A549 (cell line): ENCODE data around the gene CLCNKA. TPM values are rescaled to one million over a fixed set of nuclear protein-coding genes. Genes with fewer than 3 reads are reported as not detected.
A peak's percentile ranks its signal among the peaks of the same experiment; 100 is the strongest.

Source experiments
- ATAC-seq, 2 experiments: fragments of 200-7000 bp in 1 of 2; fragments of >200 bp in 1 of 2; cut with Nextera tagmentation in 1 of 2; cut with Tn5 transposase in 1 of 2; 3 replicates each; pipeline versions ENCODE4 v1.8.0 to v1.9.1; 2018 to 2020; ENCODE audit warnings: mild to moderate bottlenecking in 1 of 2, moderate library complexity in 1 of 2
- CTCF ChIA-PET: fragments of 300-600 bp; sonication (Branson Sonifier 250); formaldehyde crosslinking; extraction: SDS; loops from one replicate; lab custom pipeline; 2021; ENCODE audit warnings: antibody characterized with exemption, inconsistent platforms; lab: Yijun Ruan, JAX
- POLR2A ChIA-PET: fragments of 350-600 bp; formaldehyde crosslinking; extraction: SDS; loops from one replicate; lab custom pipeline; 2021; ENCODE audit warnings: antibody characterized with exemption, inconsistent platforms; lab: Yijun Ruan, JAX
- DNase-seq, 2 experiments: peaks; one replicate each; pipeline versions ENCODE4 v3.0.0 to v3.0.0-alpha.2; 2011 to 2016; ENCODE audit warnings: low read depth in 1 of 2, low spot score in 1 of 2
- FAIRE-seq: peaks from 2 replicates; lab custom pipeline; 2011; peaks lifted over from hg19 to GRCh38; lab: Jason Lieb, UNC
- H3K27ac ChIP-seq, 2 experiments: fragments of >200 bp; sonication (Bioruptor Twin); formaldehyde crosslinking; 3 replicates each; pipeline ENCODE4 v1.5.1; 2016 to 2017
- H3K4me1 ChIP-seq: fragments of >200 bp; sonication (Bioruptor Twin); formaldehyde crosslinking; 3 replicates; pipeline ENCODE4 v1.6.1; 2016
- H3K4me2 ChIP-seq: fragments of >200 bp; sonication (Bioruptor Twin); formaldehyde crosslinking; 3 replicates; pipeline ENCODE4 v1.6.1; 2016
- H3K4me3 ChIP-seq: fragments of >200 bp; sonication (Bioruptor Twin); formaldehyde crosslinking; 3 replicates; pipeline ENCODE4 v1.5.1; 2016
- H3K9me3 ChIP-seq: fragments of >200 bp; sonication (Bioruptor Twin); formaldehyde crosslinking; 3 replicates; pipeline ENCODE4 v1.6.1; 2016
- CBX2 ChIP-seq: fragments of 200-600 bp; sonication (generic); IDR thresholded peaks from 2 replicates; pipeline ENCODE4 v1.6.1; 2016; ENCODE audit warnings: low read depth, mild to moderate bottlenecking, borderline replicate concordance
- CBX8 ChIP-seq: fragments of 200-600 bp; sonication (generic); IDR thresholded peaks from 2 replicates; pipeline ENCODE4 v1.6.1; 2016
- CEBPB ChIP-seq, 2 experiments: fragments of >200 bp in 1 of 2; sonication (Bioruptor Twin) in 1 of 2; formaldehyde crosslinking in 1 of 2; IDR thresholded peaks; 2 replicates each; pipeline ENCODE4 v1.6.1; 2012 to 2016
- CTCF ChIP-seq: fragments of >200 bp; sonication (Bioruptor Twin); formaldehyde crosslinking; IDR thresholded peaks from 3 replicates; pipeline ENCODE4 v1.5.1; 2016
- ELK1 ChIP-seq: fragments of 150-350 bp; IDR thresholded peaks from 2 replicates; pipeline ENCODE4 v1.6.1; 2014; ENCODE audit warnings: low read depth, mild to moderate bottlenecking, low read length
- ESRRA ChIP-seq: fragments of 150-350 bp; IDR thresholded peaks from 2 replicates; pipeline ENCODE4 v1.6.1; 2014; ENCODE audit warnings: mild to moderate bottlenecking, low read length, borderline replicate concordance
- FOSB ChIP-seq: fragments of 250-450 bp; sonication (Bioruptor Pico); IDR thresholded peaks from 2 replicates; pipeline ENCODE4 v1.5.0; 2020; ENCODE audit warnings: mild to moderate bottlenecking, moderate library complexity
- FOSL2 ChIP-seq, 2 experiments: fragments of 450-650 bp in 1 of 2; fragments of >200 bp in 1 of 2; sonication (Bioruptor Twin) in 1 of 2; formaldehyde crosslinking; IDR thresholded peaks; 2 replicates each; pipeline versions ENCODE4 v1.5.0 to v1.6.1; 2016 to 2020; ENCODE audit warnings: mild to moderate bottlenecking in 1 of 2, moderate library complexity in 1 of 2
- FOXS1 ChIP-seq: fragments of 250-450 bp; sonication (Bioruptor Pico); IDR thresholded peaks from 2 replicates; pipeline ENCODE4 v1.5.0; 2020; ENCODE audit warnings: mild to moderate bottlenecking, moderate library complexity
- HMGXB4 ChIP-seq: fragments of 250-450 bp; sonication (Bioruptor Pico); IDR thresholded peaks from 2 replicates; pipeline ENCODE4 v1.5.0; 2021; ENCODE audit warnings: mild to moderate bottlenecking, moderate library complexity, borderline replicate concordance
- HOXB5 ChIP-seq: fragments of 250-450 bp; sonication (Bioruptor Pico); IDR thresholded peaks from 2 replicates; pipeline ENCODE4 v1.5.0; 2020; ENCODE audit warnings: mild to moderate bottlenecking, moderate library complexity
- JUNB ChIP-seq: fragments of >200 bp; sonication (Bioruptor Twin); formaldehyde crosslinking; IDR thresholded peaks from 2 replicates; pipeline ENCODE4 v1.6.1; 2016
- MAFK ChIP-seq: fragments of 450-650 bp; IDR thresholded peaks from 2 replicates; pipeline ENCODE4 v1.6.1; 2014; ENCODE audit not compliant: partially characterized antibody
- MAX ChIP-seq: IDR thresholded peaks from 2 replicates; pipeline ENCODE4 v1.6.1; 2012
- NFE2L2 ChIP-seq: fragments of 150-350 bp; conservative IDR thresholded peaks from 2 replicates; pipeline ENCODE4 v1.6.1; 2014; ENCODE audit warnings: low read length
- NPAS2 ChIP-seq: fragments of 250-450 bp; sonication (Bioruptor Pico); IDR thresholded peaks from 2 replicates; pipeline ENCODE4 v1.8.0; 2022; ENCODE audit warnings: mild to moderate bottlenecking, moderate library complexity, borderline replicate concordance
- NR3C1 ChIP-seq: fragments of >200 bp; sonication (Bioruptor Twin); formaldehyde crosslinking; IDR thresholded peaks from 3 replicates; pipeline ENCODE4 v1.6.1; 2017
- POLR2A ChIP-seq: IDR thresholded peaks from 2 replicates; pipeline ENCODE4 v1.6.1; 2012; ENCODE audit warnings: mild to moderate bottlenecking, low read length
- RCOR1 ChIP-seq: fragments of 150-350 bp; IDR thresholded peaks from 2 replicates; pipeline ENCODE4 v1.6.1; 2014; ENCODE audit warnings: antibody characterized with exemption, low read length, low read depth
- REST ChIP-seq: fragments of 200-600 bp; sonication (generic); IDR thresholded peaks from 2 replicates; pipeline ENCODE4 v1.6.1; 2016; ENCODE audit warnings: antibody characterized with exemption, mild to moderate bottlenecking, moderate library complexity
- WGBS: methylation state at CpG from one replicate; pipeline ENCODE4 v1.1.6; 2017; ENCODE audit errors: missing lambda C conversion rate; 5-methylcytosine and 5-hydroxymethylcytosine counted together
- polyA plus RNA-seq, 4 experiments: library from polyadenylated mRNA; depleted of rRNA in 3 of 4; stranded (reverse); fragments of >200 nt; fragmentation: RNase III in 1 of 4; extraction: RNeasy Plus Mini Kit Qiagen cat#74134 plus additional on column Dnase treatment in 1 of 4; gene quantifications; 2 replicates in 3 of 4; 3 replicates in 1 of 4; pipeline ENCODE4 v1.2.3, GENCODE V29; 2011 to 2017

CLCNKA gene
- polyA plus RNA-seq, 2 of the 4 experiments (the other 2 are of a cell fraction): 0.06 TPM; not detected in 1

GRCh38 chr1:16076031-16076864, 54.4 kb downstream of the CLCNKA start (continued):
- no peak for TF ChIP-seq REST
- no peak for TF ChIP-seq HMGXB4 (CRISPR knock-in tag)
- no peak for TF ChIP-seq NFE2L2
- no peak for TF ChIP-seq FOSB
- TF ChIP-seq CBX8: no peak
- TF ChIP-seq CBX2: no peak
- TF ChIP-seq CTCF: no peak
- TF ChIP-seq POLR2A: no peak
- no peak for TF ChIP-seq RCOR1
- no peak for TF ChIP-seq CEBPB (IDR thresholded peaks at IDR 0.05)
- no peak for TF ChIP-seq ELK1
- TF ChIP-seq NPAS2 (CRISPR knock-in tag): no peak
- TF ChIP-seq MAFK: no peak
- TF ChIP-seq ESRRA: no peak
- TF ChIP-seq NR3C1: no peak

- ChIA-PET POLR2A (no interaction called here), CTCF (interaction anchor here (0.6 to 12.5 kb wide), 9 partner anchors 9 to 287 kb away, joined by 3 to 318 read pairs (median 13); partner anchors contain the start of gene EPHA2)
- ATAC-seq: peak; percentile 27 to 49
- DNase-seq: peak in 1 of 2 experiments; percentile 67
- Histone ChIP-seq H3K9me3 (no peaks in the 10 kb centered on the region), H3K4me3 (no peak overlapping the region), H3K4me2 (peak overlapping the region; percentile 79), H3K27ac (peak overlapping the region; percentile 95 to 100), H3K4me1 (peaks cover 64% of the 10 kb centered on the region)
- no peak for FAIRE-seq
- 81% methylated on average over 2 of the region's 11 CpGs for WGBS
- TF ChIP-seq FOXS1 (CRISPR knock-in tag): no peak
- TF ChIP-seq JUNB: 0 out of 2 replicates have a peak, but pooled peaks have one; percentile 12
- peak; percentile 77; the same call in 1 of the 2 replicates for TF ChIP-seq HOXB5
- TF ChIP-seq FOSL2 (IDR thresholded peaks at IDR 0.05): 0 out of 2 replicates have a peak, but pooled peaks have one; percentile 9
- TF ChIP-seq FOSL2 (CRISPR knock-in tag; IDR thresholded peaks at IDR 0.05): peak; percentile 60; the same call in 1 of the 2 replicates
- peak; percentile 87 for TF ChIP-seq MAX
Observed at GRCh38 chr1:16076865-16077238, 55.0 kb downstream of the CLCNKA start.
